ACC112 (cell line): Measurements from ENCODE around the gene CA14.

Experiments
- H2AFZ ChIP-seq: fragments of 200-600 bp; sonication (generic); one replicate; pipeline ENCODE4 v1.6.0; 2017; ENCODE audit warnings: antibody characterized with exemption, low read length; ENCODE audit not compliant: unreplicated experiment
- H3K27ac ChIP-seq: fragments of 200-600 bp; sonication (generic); 2 replicates; pipeline ENCODE4 v1.5.1; 2014; ENCODE audit warnings: low read depth, mild to moderate bottlenecking, antibody characterized with exemption, low read length, moderate library complexity
- H3K27me3 ChIP-seq: fragments of 200-600 bp; sonication (generic); 2 replicates; pipeline ENCODE4 v1.6.1; 2014; ENCODE audit warnings: mild to moderate bottlenecking, antibody characterized with exemption, low read length, moderate library complexity, mixed read lengths; ENCODE audit not compliant: insufficient read depth
- H3K36me3 ChIP-seq: fragments of 200-600 bp; sonication (generic); 2 replicates; pipeline ENCODE4 v1.6.1; 2016; ENCODE audit warnings: mild to moderate bottlenecking, antibody characterized with exemption, low read length, moderate library complexity, mixed read lengths; ENCODE audit not compliant: insufficient read depth
- H3K4me1 ChIP-seq: fragments of 200-600 bp; sonication (generic); one replicate; pipeline ENCODE4 v1.6.1; 2016; ENCODE audit warnings: low read length, mixed read lengths; ENCODE audit not compliant: insufficient read depth, unreplicated experiment, control insufficient read depth
- H3K4me3 ChIP-seq: fragments of 200-600 bp; sonication (generic); 2 replicates; pipeline ENCODE4 v1.5.1; 2014; ENCODE audit warnings: mild to moderate bottlenecking, low read depth, low read length
- H3K79me2 ChIP-seq: fragments of 200-600 bp; sonication (generic); one replicate; pipeline ENCODE4 v1.6.0; 2016; ENCODE audit warnings: low read length; ENCODE audit not compliant: control insufficient read depth, unreplicated experiment, insufficient read depth

Gene CA14

DNA sequence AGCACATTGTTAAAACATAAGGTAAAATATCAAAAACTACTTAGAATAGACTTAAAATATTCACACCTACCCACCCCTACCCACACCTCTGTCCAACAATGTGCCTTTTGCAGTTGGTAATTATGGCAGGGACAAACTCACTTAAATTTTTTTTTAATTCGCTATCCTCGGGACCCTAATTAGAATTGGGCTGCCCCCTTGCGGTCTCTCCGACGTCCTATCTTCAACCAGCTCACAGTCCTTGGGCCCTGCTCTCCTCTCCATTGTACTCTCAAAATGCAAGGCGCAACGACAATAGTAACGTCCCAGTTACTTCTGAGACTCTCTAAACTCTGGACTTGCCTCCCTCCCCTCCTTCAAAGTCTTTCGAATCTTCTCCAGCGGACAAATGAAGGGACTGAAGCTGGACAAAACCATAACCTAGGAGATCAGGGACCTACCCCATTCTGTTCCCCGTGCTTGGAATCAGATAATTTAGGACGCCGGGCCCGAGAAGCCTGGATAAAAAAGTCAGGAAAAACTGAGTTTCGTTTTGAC lies 23.7 kb downstream of the CA14 start:
- peak overlapping the region; percentile 82 for H3K4me3 ChIP-seq

DNA sequence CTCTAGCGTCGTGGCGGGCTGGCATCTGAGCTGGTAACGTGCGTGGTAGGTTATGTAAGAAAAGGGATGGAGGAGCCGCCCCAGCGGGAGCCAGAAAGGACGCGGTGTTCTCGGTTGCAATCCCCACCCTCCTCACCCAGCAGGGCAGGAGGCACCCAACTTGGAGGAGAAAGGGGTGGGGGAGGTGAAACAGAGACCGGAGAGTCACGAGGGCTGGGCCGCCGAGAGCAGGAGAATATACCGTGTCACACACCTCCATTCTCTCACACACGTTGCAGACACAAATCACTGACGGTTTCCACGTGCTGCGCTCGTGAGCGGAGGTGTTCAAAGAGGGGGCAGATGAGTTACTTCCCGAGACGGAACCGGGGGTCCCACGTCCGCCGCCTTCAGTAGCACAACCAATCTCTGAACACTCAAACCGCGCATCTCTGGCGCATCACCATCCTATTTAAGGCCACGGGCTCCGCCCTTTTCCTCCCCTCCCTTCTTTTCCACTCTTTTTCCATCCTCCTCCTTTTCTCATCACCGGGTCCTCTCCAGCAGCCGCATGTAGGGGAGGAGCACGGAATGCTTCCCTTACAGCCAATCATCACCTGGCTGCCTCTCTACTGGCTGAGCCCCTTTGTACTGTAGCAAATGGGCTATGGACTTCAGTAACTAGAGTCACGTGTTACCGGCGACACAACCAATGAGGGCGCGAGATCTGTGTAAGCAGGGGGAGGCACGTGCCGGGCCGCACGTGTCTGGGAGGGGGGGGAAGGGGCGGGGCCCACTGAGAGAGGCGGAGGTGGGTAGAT lies 24.4 kb downstream of the CA14 start, which contains the start of gene CIART:
Gene CIART (plus strand): TSS at position 797 of the 800 bp plus-strand sequence. CDS start 714 bp downstream, outside the sequence.
- peak within 1 kb of the TSS; percentile 82 for H3K4me3 ChIP-seq
- no peaks in the 10 kb centered on the region for H3K27me3 ChIP-seq
- H3K36me3 ChIP-seq: 0 out of 2 replicates have a peak, but pooled peaks cover 4% of the 10 kb centered on the region
- no peaks in the 10 kb centered on the region for H3K79me2 ChIP-seq
- H3K27ac ChIP-seq: peak within 1 kb of the TSS; percentile 90
- H2AFZ ChIP-seq: peak within 1 kb of the TSS; percentile 97
- H3K4me1 ChIP-seq: peaks cover 11% of the 10 kb centered on the region

More for the DNA sequence above, 23.7 kb downstream of the CA14 start:
- Histone ChIP-seq H3K79me2 (no peaks in the 10 kb centered on the region), H3K4me1 (peaks cover 11% of the 10 kb centered on the region), H3K36me3 (0 out of 2 replicates have a peak, but pooled peaks cover 4% of the 10 kb centered on the region), H3K27me3 (no peaks in the 10 kb centered on the region), H2AFZ (peak overlapping the region; percentile 97), H3K27ac (peak overlapping the region; percentile 90)

DNA sequence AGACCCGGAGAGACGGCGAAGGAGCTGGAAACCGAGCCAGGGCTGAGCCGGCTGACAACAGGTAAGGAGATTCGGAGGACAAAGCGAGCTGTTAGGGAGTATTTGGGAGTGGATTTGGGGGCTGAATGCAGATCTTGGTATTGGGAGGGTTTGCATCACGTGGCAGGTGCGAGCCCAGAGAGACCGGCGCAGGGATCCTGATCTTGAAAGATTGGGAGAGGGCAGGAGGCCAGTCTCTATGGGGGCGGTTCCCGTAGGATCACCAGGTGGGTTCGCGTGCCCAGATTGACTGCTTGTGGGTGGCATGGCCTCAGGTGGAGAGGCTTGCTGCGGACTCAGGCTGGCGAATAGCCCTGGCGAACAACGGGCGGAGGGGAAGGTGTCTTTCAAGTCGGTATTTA lies 25.0 kb downstream of the CA14 start:
- peak overlapping the region; percentile 82 for H3K4me3 ChIP-seq
- H3K27ac ChIP-seq: no peak overlapping the region
- peak overlapping the region; percentile 17 for H2AFZ ChIP-seq

DNA sequence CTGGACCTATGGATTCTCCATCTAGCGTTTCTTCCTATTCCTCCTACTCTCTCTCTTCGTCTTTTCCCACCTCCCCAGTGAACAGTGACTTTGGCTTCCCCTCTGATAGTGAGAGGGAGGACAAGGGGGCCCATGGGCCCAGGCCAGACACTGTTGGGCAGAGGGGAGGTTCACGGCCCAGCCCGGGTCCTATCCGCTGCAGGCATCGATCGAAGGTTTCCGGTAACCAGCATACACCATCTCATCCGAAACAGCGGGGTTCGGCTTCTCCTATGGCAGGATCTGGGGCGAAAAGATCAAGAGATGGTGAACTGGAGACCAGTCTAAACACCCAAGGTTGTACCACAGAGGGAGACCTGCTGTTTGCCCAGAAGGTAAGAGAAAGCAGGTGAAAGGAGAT lies 25.7 kb downstream of the CA14 start:
- no peak overlapping the region for H3K27ac ChIP-seq
- peaks cover 11% of the 10 kb centered on the region for H3K4me1 ChIP-seq
- peak overlapping the region; percentile 17 for H2AFZ ChIP-seq
- H3K27me3 ChIP-seq: no peaks in the 10 kb centered on the region
- peak overlapping the region; percentile 82 for H3K4me3 ChIP-seq
- H3K36me3 ChIP-seq: 0 out of 2 replicates have a peak, but pooled peaks cover 4% of the 10 kb centered on the region
- H3K79me2 ChIP-seq: no peaks in the 10 kb centered on the region

More for the DNA sequence above, 25.0 kb downstream of the CA14 start:
- H3K27me3 ChIP-seq: no peaks in the 10 kb centered on the region
- H3K79me2 ChIP-seq: no peaks in the 10 kb centered on the region
- peaks cover 11% of the 10 kb centered on the region for H3K4me1 ChIP-seq
- H3K36me3 ChIP-seq: 0 out of 2 replicates have a peak, but pooled peaks cover 4% of the 10 kb centered on the region

DNA sequence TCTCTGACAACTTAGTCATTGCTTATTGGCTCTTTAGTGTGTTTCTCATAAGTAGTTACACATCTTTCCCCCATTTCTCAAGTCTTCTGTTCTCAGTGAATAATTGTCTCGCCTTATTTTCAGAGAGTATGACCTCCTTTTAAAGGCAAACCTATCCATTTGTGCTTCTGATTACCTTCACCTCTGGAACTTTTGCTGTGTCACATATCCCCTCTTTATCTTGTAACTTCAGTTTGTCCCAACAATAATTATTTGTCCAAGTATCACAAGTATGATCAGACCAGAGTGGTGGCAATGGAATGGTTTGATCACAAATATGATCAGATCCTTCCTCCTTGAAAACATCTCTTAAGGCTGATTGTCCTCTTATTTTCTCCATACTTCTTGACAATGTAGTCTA lies 30.8 kb downstream of the CA14 start:
- Histone ChIP-seq H3K79me2 (no peaks in the 10 kb centered on the region), H2AFZ (no peak overlapping the region), H3K4me3 (no peak overlapping the region), H3K36me3 (0 out of 2 replicates have a peak, but pooled peaks cover 4% of the 10 kb centered on the region), H3K27ac (no peak overlapping the region), H3K4me1 (peaks cover 6% of the 10 kb centered on the region), H3K27me3 (no peaks in the 10 kb centered on the region)

DNA sequence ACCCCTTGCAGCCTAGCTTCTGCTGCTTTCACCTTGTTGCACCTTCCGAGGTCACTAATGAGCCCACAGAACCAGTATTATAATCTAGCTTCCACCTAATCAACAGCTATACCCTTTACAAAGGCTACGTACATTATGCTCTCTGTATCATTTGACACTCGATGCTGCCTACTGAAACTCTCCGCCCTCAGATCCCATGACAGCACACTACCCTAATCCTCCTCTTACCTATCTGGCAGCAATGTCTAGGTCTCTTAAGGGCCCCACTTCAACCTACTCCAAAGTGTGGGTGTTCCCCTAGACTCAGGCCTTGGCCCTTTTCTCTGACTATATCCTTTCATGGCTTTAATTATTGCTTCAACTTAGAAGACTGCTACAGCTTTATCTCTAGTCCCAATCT lies 31.2 kb downstream of the CA14 start:
- Histone ChIP-seq H3K79me2 (peaks cover 2% of the 10 kb centered on the region), H3K36me3 (0 out of 2 replicates have a peak, but pooled peaks cover 4% of the 10 kb centered on the region), H3K4me3 (no peak overlapping the region), H2AFZ (no peak overlapping the region), H3K4me1 (peaks cover 7% of the 10 kb centered on the region), H3K27me3 (no peaks in the 10 kb centered on the region), H3K27ac (no peak overlapping the region)

DNA sequence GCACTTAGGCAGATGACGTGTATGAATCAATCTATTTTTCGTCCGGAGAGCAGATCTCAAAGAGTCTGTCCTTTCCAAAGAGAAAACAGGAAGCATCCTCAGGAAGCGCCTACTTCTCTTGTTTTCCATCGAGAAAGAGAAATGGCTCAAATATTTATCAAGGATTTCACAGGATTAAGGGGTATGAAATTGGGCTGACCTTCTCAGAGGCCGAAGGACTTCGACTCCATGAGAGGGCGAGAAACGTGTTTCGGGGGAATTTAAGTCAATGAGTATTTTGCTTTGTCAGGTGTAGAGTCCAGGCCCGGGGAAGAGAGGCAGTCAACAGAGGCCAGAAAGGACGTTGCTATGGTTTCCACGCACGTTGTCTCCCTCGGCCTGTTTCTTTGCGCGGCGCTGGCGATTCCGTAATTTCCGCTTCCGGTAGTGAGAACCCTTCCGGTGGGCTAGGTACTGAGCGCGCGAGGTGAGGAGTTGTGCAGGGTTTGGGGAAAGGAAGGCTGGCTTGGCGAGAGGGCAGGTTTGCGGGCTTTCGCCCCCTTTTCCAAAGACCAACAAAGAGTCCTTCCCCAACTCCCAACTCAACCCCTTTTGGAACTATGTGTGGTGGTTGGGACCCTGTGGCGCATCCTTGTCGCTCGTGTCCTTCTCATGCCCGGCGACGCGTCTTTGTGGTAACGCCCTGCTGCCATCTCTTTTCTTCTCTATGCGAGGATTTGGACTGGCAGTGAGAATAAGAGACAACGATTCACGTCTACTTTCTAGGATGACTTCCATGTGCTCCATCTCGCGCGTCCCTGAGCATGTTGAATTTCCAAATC lies 36.1 kb downstream of the CA14 start, which contains the start of gene MRPS21:
Gene MRPS21 (plus strand): TSS at position 429 of the 821 bp plus-strand sequence. CDS start 506 bp downstream, outside the sequence.
- H3K79me2 ChIP-seq: peaks cover 31% of the 10 kb centered on the region

DNA sequence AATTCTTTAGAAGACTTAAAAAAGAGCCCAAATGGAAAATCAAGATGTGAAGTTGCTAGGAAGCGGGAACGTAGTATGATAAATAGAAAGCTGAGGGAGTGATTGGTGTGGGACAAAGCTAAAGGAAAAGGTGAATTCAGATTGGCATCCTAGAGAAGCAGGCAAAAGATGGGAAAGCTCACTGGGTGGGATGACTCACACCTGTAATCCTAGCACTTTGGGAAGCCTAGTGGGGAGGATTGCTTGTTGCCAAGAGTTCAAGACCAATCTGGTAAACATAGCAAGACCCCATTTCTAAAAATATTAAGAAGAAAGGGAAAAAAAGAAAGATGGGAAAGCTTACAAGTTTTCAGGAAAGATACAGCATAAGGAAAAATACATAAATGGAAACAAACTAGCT lies 37.9 kb downstream of the CA14 start:
- H2AFZ ChIP-seq: no peak overlapping the region
- no peak overlapping the region; the same call in 1 of the 2 replicates for H3K4me3 ChIP-seq
- no peak overlapping the region for H3K27ac ChIP-seq
- H3K79me2 ChIP-seq: peaks cover 38% of the 10 kb centered on the region
- peaks cover 17% of the 10 kb centered on the region; the same call in 1 of the 2 replicates for H3K36me3 ChIP-seq
- H3K4me1 ChIP-seq: peaks cover 18% of the 10 kb centered on the region
- no peaks in the 10 kb centered on the region for H3K27me3 ChIP-seq

More for the DNA sequence above, 36.1 kb downstream of the CA14 start, which contains the start of gene MRPS21:
- Histone ChIP-seq H3K36me3 (peaks cover 9% of the 10 kb centered on the region; the same call in 1 of the 2 replicates), H3K27me3 (no peaks in the 10 kb centered on the region), H3K4me3 (peak within 1 kb of the TSS; percentile 88), H3K4me1 (peaks cover 18% of the 10 kb centered on the region), H3K27ac (peak within 1 kb of the TSS; percentile 91), H2AFZ (peak within 1 kb of the TSS; percentile 97)

DNA sequence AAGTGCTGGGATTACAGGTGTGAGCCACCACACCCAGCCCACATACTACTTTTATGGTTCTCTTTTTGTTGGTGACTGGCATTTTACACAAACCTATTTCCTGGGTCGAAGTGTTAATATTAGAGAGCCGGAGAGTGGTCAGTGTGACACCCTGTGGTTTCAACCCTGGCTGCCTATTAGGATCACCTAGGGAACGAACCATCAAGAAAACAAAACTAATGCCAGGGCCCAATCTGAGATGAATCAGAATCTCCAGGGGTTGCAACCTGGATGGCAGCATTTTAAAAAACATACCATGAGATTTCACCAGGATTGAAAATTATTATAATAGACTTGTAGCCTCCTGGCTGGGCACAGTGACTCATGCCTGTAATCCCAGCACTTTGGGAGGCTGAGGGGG lies 42.1 kb downstream of the CA14 start:
- Histone ChIP-seq H3K27me3 (no peaks in the 10 kb centered on the region), H2AFZ (no peak overlapping the region), H3K4me1 (peaks cover 11% of the 10 kb centered on the region), H3K79me2 (peaks cover 31% of the 10 kb centered on the region), H3K36me3 (peaks cover 39% of the 10 kb centered on the region), H3K4me3 (no peak overlapping the region), H3K27ac (no peak overlapping the region)

DNA sequence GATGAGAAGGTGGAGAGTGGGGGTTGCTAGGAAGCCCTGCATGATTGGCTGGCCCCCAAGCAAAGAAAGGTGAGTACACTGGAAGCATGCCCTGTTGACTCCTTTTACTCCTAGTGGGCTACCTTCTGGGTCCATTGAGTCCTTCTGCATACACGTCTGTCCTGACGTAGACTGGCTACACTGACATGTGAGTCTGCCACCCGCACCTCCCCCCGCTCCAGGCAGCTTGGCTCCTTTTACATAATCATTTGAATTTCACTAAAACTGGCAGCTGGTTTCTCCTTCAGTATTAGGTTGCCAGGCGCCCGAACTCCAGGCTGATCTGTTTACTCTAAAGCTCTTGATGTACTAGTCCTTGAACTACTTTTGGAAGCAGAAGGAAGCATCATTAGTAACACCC lies 44.8 kb downstream of the CA14 start:
- Histone ChIP-seq H3K27ac (no peak overlapping the region), H3K36me3 (peaks cover 37% of the 10 kb centered on the region), H3K79me2 (peaks cover 11% of the 10 kb centered on the region), H3K4me3 (no peak overlapping the region), H3K27me3 (no peaks in the 10 kb centered on the region), H3K4me1 (no peaks in the 10 kb centered on the region), H2AFZ (no peak overlapping the region)
